Mesenchymal stem cell (in vitro differentiated cells and primary cell): ENCODE measurements around the gene ANKEF1.

ENCODE experiments used
- DNase-seq: peaks from one replicate; pipeline ENCODE4 v3.0.0-alpha.2; 2013
- H2AFZ ChIP-seq: one replicate; pipeline ENCODE4 v1.6.1; 2013; ENCODE audit warnings: low read depth, mild to moderate bottlenecking, control low read depth, inconsistent platforms, low read length, moderate library complexity
- H2AK5ac ChIP-seq: 2 replicates; pipeline ENCODE4 v1.6.1; 2013; ENCODE audit warnings: low read length, moderate library complexity, mild to moderate bottlenecking, inconsistent platforms; ENCODE audit not compliant: severe bottlenecking
- H2BK120ac ChIP-seq: one replicate; pipeline ENCODE4 v1.6.1; 2013; ENCODE audit warnings: low read depth, mild to moderate bottlenecking, inconsistent platforms, low read length, moderate library complexity
- H2BK12ac ChIP-seq, 2 experiments: one replicate each; pipeline ENCODE4 v1.6.1; 2013; ENCODE audit warnings: inconsistent platforms in 2 of 2, low read length in 2 of 2, mild to moderate bottlenecking in 2 of 2, moderate library complexity in 2 of 2, control low read depth in 1 of 2
- H2BK15ac ChIP-seq: one replicate; pipeline ENCODE4 v1.6.1; 2013; ENCODE audit warnings: mild to moderate bottlenecking, low read depth, inconsistent platforms; ENCODE audit not compliant: poor library complexity, severe bottlenecking
- H2BK5ac ChIP-seq: 2 replicates; pipeline ENCODE4 v1.6.1; 2013; ENCODE audit warnings: low read depth, mild to moderate bottlenecking, low read length, control low read depth, inconsistent platforms; ENCODE audit not compliant: poor library complexity, severe bottlenecking
- H3K14ac ChIP-seq, 2 experiments: one replicate each; pipeline ENCODE4 v1.6.1; 2013; ENCODE audit warnings: inconsistent platforms in 2 of 2, low read length in 2 of 2, control low read depth in 1 of 2, mild to moderate bottlenecking in 1 of 2, moderate library complexity in 1 of 2
- H3K18ac ChIP-seq, 2 experiments: one replicate each; pipeline ENCODE4 v1.6.1; 2013; ENCODE audit warnings: inconsistent platforms in 2 of 2, low read length in 2 of 2, control low read depth in 1 of 2, low read depth in 1 of 2, mild to moderate bottlenecking in 1 of 2
- H3K23ac ChIP-seq, 2 experiments: one replicate each; pipeline ENCODE4 v1.6.1; 2013; ENCODE audit warnings: inconsistent platforms in 2 of 2, low read length in 2 of 2, mild to moderate bottlenecking in 2 of 2, moderate library complexity in 2 of 2, control low read depth in 1 of 2
- H3K27ac ChIP-seq: 2 replicates; pipeline ENCODE4 v1.5.1; 2013; ENCODE audit warnings: mild to moderate bottlenecking, moderate library complexity, low read length, control low read depth, inconsistent platforms; ENCODE audit not compliant: poor library complexity, severe bottlenecking
- H3K27me3 ChIP-seq, 2 experiments: 2 replicates each; pipeline versions ENCODE4 v1.6.1 to v1.7.0; 2013; ENCODE audit warnings: low read length in 2 of 2, mild to moderate bottlenecking in 2 of 2, moderate library complexity in 2 of 2, control low read depth in 1 of 2, inconsistent platforms in 1 of 2; ENCODE audit not compliant: control insufficient read depth in 1 of 2, insufficient read depth in 1 of 2
- H3K36me3 ChIP-seq, 2 experiments: 2 replicates each; pipeline versions ENCODE4 v1.6.1 to v1.7.0; 2013; ENCODE audit warnings: low read length in 2 of 2, control low read depth in 1 of 2, inconsistent platforms in 1 of 2, low read depth in 1 of 2, mild to moderate bottlenecking in 1 of 2; ENCODE audit not compliant: insufficient read depth in 2 of 2, control insufficient read depth in 1 of 2
- H3K4ac ChIP-seq, 2 experiments: one replicate each; pipeline ENCODE4 v1.6.1; 2013; ENCODE audit warnings: inconsistent platforms in 2 of 2, low read length in 2 of 2, mild to moderate bottlenecking in 2 of 2, moderate library complexity in 2 of 2, control low read depth in 1 of 2, low read depth in 1 of 2
- H3K4me1 ChIP-seq: 2 replicates; pipeline ENCODE4 v1.6.1; 2013; ENCODE audit warnings: low read depth, low read length, control low read depth; ENCODE audit not compliant: control insufficient read depth, insufficient read depth
- H3K4me2 ChIP-seq: 2 replicates; pipeline ENCODE4 v1.6.1; 2013; ENCODE audit warnings: low read length, mild to moderate bottlenecking, inconsistent platforms; ENCODE audit not compliant: poor library complexity, severe bottlenecking
- H3K4me3 ChIP-seq, 2 experiments: 2 replicates each; pipeline versions ENCODE4 v1.5.1 to v1.7.0; 2013; ENCODE audit warnings: low read length in 2 of 2, mild to moderate bottlenecking in 2 of 2, control low read depth in 1 of 2, low read depth in 1 of 2; ENCODE audit not compliant: insufficient read depth in 1 of 2
- H3K79me1 ChIP-seq: replicated peaks from 2 replicates; pipeline ENCODE4 v1.6.1; 2013; ENCODE audit warnings: mild to moderate bottlenecking, control low read depth, low read length, inconsistent platforms; ENCODE audit not compliant: poor library complexity, severe bottlenecking
- H3K9ac ChIP-seq: 2 replicates; pipeline ENCODE4 v1.7.0; 2013; ENCODE audit warnings: mild to moderate bottlenecking, low read length, moderate library complexity
- H3K9me3 ChIP-seq: 2 replicates; pipeline ENCODE4 v1.7.0; 2013; ENCODE audit warnings: mild to moderate bottlenecking, low read length; ENCODE audit not compliant: control insufficient read depth
- H4K8ac ChIP-seq: one replicate; pipeline ENCODE4 v1.6.1; 2013; ENCODE audit warnings: inconsistent platforms, mild to moderate bottlenecking, low read length, moderate library complexity
- H4K91ac ChIP-seq: one replicate; pipeline ENCODE4 v1.6.1; 2013; ENCODE audit warnings: mild to moderate bottlenecking, low read length, inconsistent platforms
- WGBS: methylation state at CpG from one replicate; pipeline ENCODE4 v1.1.7; 2013; ENCODE audit warnings: mixed read lengths; 5-methylcytosine and 5-hydroxymethylcytosine counted together

The ANKEF1 gene

GRCh38 chr20:10040070-10040975 is 5.5 kb downstream of the ANKEF1 start:
- H3K9ac ChIP-seq = no peak overlapping the region
- H3K18ac ChIP-seq = no peak overlapping the region
- H2AFZ ChIP-seq = no peak overlapping the region
- H3K4ac ChIP-seq = no peak overlapping the region
- no peaks in the 10 kb centered on the region for H3K36me3 ChIP-seq
- no peak overlapping the region for H3K14ac ChIP-seq
- 100% methylated on average over 1 of the region's 5 CpGs for WGBS
- no peak overlapping the region for H4K91ac ChIP-seq
- no peaks in the 10 kb centered on the region for H3K9me3 ChIP-seq
- H4K8ac ChIP-seq = no peak overlapping the region
- no peak overlapping the region for H3K4me2 ChIP-seq
- no peak overlapping the region for H2BK120ac ChIP-seq
- no peak overlapping the region for H2BK5ac ChIP-seq
- H2BK15ac ChIP-seq = no peak overlapping the region
- H3K27me3 ChIP-seq = no peaks in the 10 kb centered on the region
- no peak overlapping the region for H3K27ac ChIP-seq
- H2BK12ac ChIP-seq = no peak overlapping the region
- no peak overlapping the region for H2AK5ac ChIP-seq
- H3K23ac ChIP-seq = no peak overlapping the region
- H3K4me3 ChIP-seq = no peak overlapping the region
- DNase-seq = peak; percentile 88
- no peaks in the 10 kb centered on the region for H3K79me1 ChIP-seq
- H3K4me1 ChIP-seq = no peaks in the 10 kb centered on the region

GRCh38 chr20:10042086-10042485 is 7.3 kb downstream of the ANKEF1 start:
- Histone ChIP-seq H3K27ac (no peak overlapping the region), H4K91ac (no peak overlapping the region), H3K9ac (no peak overlapping the region), H3K9me3 (no peaks in the 10 kb centered on the region), H3K14ac (no peak overlapping the region), H2BK12ac (no peak overlapping the region), H3K36me3 (no peaks in the 10 kb centered on the region), H2AFZ (no peak overlapping the region), H3K4me1 (no peaks in the 10 kb centered on the region), H3K18ac (no peak overlapping the region), H2BK120ac (no peak overlapping the region), H2BK15ac (no peak overlapping the region), H3K4me3 (no peak overlapping the region), H2AK5ac (no peak overlapping the region), H4K8ac (no peak overlapping the region), H2BK5ac (no peak overlapping the region), H3K27me3 (no peaks in the 10 kb centered on the region), H3K4me2 (no peak overlapping the region), H3K4ac (no peak overlapping the region), H3K79me1 (no peaks in the 10 kb centered on the region), H3K23ac (no peak overlapping the region)
- 94% methylated on average over 2 of the region's 3 CpGs for WGBS
- DNase-seq = no peak

- Histone ChIP-seq H3K9me3 (no peaks in the 10 kb centered on the region), H3K9ac (no peak overlapping the region), H3K4me2 (no peak overlapping the region), H3K36me3 (no peaks in the 10 kb centered on the region), H3K4me3 (no peak overlapping the region), H2BK5ac (no peak overlapping the region), H4K8ac (no peak overlapping the region), H3K27ac (no peak overlapping the region), H2AK5ac (no peak overlapping the region), H3K4me1 (no peaks in the 10 kb centered on the region), H3K27me3 (no peaks in the 10 kb centered on the region), H3K23ac (no peak overlapping the region), H3K14ac (no peak overlapping the region), H2BK15ac (no peak overlapping the region), H3K79me1 (no peaks in the 10 kb centered on the region), H2AFZ (no peak overlapping the region), H4K91ac (no peak overlapping the region), H2BK12ac (no peak overlapping the region), H3K4ac (no peak overlapping the region), H2BK120ac (no peak overlapping the region), H3K18ac (no peak overlapping the region)
- 55% methylated on average over 4 of the region's 4 CpGs for WGBS
- DNase-seq = peak; percentile 20
Measured at GRCh38 chr20:10047427-10047826, 12.6 kb downstream of the ANKEF1 start.

GRCh38 chr20:10051185-10051584 is 16.4 kb downstream of the ANKEF1 start:
- Histone ChIP-seq H3K4me3 (no peak overlapping the region), H2BK5ac (no peak overlapping the region), H2BK12ac (no peak overlapping the region), H3K9ac (no peak overlapping the region), H4K91ac (no peak overlapping the region), H3K4me1 (no peaks in the 10 kb centered on the region), H3K79me1 (no peaks in the 10 kb centered on the region), H2AK5ac (no peak overlapping the region), H3K14ac (no peak overlapping the region), H3K27me3 (no peaks in the 10 kb centered on the region), H3K4ac (no peak overlapping the region), H3K36me3 (no peaks in the 10 kb centered on the region), H4K8ac (no peak overlapping the region), H3K27ac (no peak overlapping the region), H2AFZ (no peak overlapping the region), H3K18ac (no peak overlapping the region), H3K9me3 (no peaks in the 10 kb centered on the region), H3K23ac (no peak overlapping the region), H2BK15ac (no peak overlapping the region), H2BK120ac (no peak overlapping the region), H3K4me2 (no peak overlapping the region)
- no CpG with 5 or more reads among the region's 1 CpG for WGBS
- DNase-seq = no peak
